ENCODE data around the gene CNOT11.
"Not testable (repeated sequence)": the region's sequence is repeated elsewhere in the genome, so short reads cannot be mapped to it uniquely, and the experiment has no call there.

DNA sequence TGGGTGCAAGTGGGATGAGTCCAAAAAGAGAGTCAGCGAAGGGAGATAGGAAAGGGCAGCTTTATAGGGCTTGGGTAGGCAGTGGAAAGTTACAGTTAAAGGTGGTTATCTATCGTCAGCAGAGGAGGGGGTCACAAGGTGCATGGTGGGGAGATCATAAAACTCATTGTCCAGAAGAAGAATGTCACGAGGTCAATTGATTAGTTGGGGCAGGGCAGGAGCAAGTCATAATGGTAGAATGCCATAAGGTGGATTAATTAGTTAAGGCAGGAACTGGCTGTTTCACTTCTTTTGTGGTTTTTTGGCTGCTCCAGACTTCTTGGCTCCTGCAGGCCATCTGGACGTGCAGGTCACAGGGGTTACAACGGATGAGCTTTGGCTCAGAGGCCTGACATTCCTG, 3.9 kb upstream of the CNOT11 start:
- TF ChIP-seq, protein P1, sequence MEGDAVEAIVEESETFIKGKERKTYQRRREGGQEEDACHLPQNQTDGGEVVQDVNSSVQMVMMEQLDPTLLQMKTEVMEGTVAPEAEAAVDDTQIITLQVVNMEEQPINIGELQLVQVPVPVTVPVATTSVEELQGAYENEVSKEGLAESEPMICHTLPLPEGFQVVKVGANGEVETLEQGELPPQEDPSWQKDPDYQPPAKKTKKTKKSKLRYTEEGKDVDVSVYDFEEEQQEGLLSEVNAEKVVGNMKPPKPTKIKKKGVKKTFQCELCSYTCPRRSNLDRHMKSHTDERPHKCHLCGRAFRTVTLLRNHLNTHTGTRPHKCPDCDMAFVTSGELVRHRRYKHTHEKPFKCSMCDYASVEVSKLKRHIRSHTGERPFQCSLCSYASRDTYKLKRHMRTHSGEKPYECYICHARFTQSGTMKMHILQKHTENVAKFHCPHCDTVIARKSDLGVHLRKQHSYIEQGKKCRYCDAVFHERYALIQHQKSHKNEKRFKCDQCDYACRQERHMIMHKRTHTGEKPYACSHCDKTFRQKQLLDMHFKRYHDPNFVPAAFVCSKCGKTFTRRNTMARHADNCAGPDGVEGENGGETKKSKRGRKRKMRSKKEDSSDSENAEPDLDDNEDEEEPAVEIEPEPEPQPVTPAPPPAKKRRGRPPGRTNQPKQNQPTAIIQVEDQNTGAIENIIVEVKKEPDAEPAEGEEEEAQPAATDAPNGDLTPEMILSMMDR (IDR thresholded peaks at IDR 0.05), result not testable (repeated sequence)
- TF ChIP-seq ETV6, CREB1 (CRISPR knock-in tag; IDR thresholded peaks at IDR 0.05): not testable (repeated sequence)

Data from WTC11 (cell line).